ENCODE measurements around the gene IDH2. TPM values are rescaled to one million over a fixed set of nuclear protein-coding genes. Genes with fewer than 3 reads are reported as not detected.
"Not testable (repeated sequence)": the region's sequence is repeated elsewhere in the genome, so short reads cannot be mapped to it uniquely, and the experiment has no call there.

Gene IDH2
- total RNA-seq, 1 donor: 28.6 TPM

- TF ChIP-seq, protein P1, sequence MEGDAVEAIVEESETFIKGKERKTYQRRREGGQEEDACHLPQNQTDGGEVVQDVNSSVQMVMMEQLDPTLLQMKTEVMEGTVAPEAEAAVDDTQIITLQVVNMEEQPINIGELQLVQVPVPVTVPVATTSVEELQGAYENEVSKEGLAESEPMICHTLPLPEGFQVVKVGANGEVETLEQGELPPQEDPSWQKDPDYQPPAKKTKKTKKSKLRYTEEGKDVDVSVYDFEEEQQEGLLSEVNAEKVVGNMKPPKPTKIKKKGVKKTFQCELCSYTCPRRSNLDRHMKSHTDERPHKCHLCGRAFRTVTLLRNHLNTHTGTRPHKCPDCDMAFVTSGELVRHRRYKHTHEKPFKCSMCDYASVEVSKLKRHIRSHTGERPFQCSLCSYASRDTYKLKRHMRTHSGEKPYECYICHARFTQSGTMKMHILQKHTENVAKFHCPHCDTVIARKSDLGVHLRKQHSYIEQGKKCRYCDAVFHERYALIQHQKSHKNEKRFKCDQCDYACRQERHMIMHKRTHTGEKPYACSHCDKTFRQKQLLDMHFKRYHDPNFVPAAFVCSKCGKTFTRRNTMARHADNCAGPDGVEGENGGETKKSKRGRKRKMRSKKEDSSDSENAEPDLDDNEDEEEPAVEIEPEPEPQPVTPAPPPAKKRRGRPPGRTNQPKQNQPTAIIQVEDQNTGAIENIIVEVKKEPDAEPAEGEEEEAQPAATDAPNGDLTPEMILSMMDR (IDR thresholded peaks at IDR 0.05; ENCODE audit: insufficient read depth, low read length): no peak
- H3K4me3 ChIP-seq (ENCODE audit: low read depth, low read length): no peak overlapping the region
- DNase-seq (ENCODE audit: low read depth): no peak
Measured at GRCh38 chr15:90114451-90114901, 12.2 kb upstream of the IDH2 start.

- H3K4me3 ChIP-seq (ENCODE audit: low read depth, low read length): no peak overlapping the region
- TF ChIP-seq, protein P1 (IDR thresholded peaks at IDR 0.05; ENCODE audit: insufficient read depth, low read length): no peak
- no peak for DNase-seq (ENCODE audit: low read depth)
Measured at GRCh38 chr15:90113166-90113565, 10.9 kb upstream of the IDH2 start.

GRCh38 chr15:90109163-90109751 is 7.0 kb upstream of the IDH2 start:
- not testable (repeated sequence) for DNase-seq (ENCODE audit: low read depth); H3K4me3 ChIP-seq (ENCODE audit: low read depth, low read length)

GRCh38 chr15:90108038-90108437 is 5.8 kb upstream of the IDH2 start:
- not testable (repeated sequence) for DNase-seq (ENCODE audit: low read depth); H3K4me3 ChIP-seq (ENCODE audit: low read depth, low read length)

GRCh38 chr15:90106522-90107117 is 4.4 kb upstream of the IDH2 start:
- TF ChIP-seq, protein P1 (IDR thresholded peaks at IDR 0.05; ENCODE audit: insufficient read depth, low read length): no peak
- peak; percentile 55 for DNase-seq (ENCODE audit: low read depth)
- no peak overlapping the region for H3K4me3 ChIP-seq (ENCODE audit: low read depth, low read length)

GRCh38 chr15:90105521-90105920 is 3.3 kb upstream of the IDH2 start:
- no peak overlapping the region for H3K4me3 ChIP-seq (ENCODE audit: low read depth, low read length)
- TF ChIP-seq, protein P1 (IDR thresholded peaks at IDR 0.05; ENCODE audit: insufficient read depth, low read length): no peak
- DNase-seq (ENCODE audit: low read depth): no peak

DNA sequence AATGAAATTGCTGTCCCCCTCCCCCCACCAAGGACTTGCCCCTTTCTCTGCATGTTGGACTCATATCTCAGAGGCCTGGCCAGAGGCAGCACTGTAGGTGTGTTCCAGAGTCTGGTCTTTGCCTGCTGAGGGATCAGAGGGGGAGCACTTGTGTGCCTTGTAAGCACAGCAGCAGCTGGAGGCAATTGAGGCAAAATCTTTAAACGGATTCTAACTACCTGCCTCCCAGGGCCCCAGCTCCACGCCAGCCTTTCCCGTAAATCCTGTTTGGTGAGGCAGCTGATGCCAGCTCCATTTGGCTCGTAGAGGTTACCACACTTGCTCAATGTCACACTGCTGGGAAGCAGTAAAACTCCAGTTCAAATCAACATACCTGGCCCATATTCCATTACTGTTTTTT is 2.3 kb upstream of the IDH2 start:
- no peak for DNase-seq (ENCODE audit: low read depth)
- no peak overlapping the region for H3K4me3 ChIP-seq (ENCODE audit: low read depth, low read length)
- TF ChIP-seq, protein P1 (IDR thresholded peaks at IDR 0.05; ENCODE audit: insufficient read depth, low read length): no peak
